ENCODE measurements around the gene PEPD.

- TF ChIP-seq, protein P1, sequence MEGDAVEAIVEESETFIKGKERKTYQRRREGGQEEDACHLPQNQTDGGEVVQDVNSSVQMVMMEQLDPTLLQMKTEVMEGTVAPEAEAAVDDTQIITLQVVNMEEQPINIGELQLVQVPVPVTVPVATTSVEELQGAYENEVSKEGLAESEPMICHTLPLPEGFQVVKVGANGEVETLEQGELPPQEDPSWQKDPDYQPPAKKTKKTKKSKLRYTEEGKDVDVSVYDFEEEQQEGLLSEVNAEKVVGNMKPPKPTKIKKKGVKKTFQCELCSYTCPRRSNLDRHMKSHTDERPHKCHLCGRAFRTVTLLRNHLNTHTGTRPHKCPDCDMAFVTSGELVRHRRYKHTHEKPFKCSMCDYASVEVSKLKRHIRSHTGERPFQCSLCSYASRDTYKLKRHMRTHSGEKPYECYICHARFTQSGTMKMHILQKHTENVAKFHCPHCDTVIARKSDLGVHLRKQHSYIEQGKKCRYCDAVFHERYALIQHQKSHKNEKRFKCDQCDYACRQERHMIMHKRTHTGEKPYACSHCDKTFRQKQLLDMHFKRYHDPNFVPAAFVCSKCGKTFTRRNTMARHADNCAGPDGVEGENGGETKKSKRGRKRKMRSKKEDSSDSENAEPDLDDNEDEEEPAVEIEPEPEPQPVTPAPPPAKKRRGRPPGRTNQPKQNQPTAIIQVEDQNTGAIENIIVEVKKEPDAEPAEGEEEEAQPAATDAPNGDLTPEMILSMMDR (IDR thresholded peaks at IDR 0.05; ENCODE audit: low read length) = no peak
- no peak for TF ChIP-seq EZH2 (IDR thresholded peaks at IDR 0.05; ENCODE audit: borderline replicate concordance, low read length)
Observed at GRCh38 chr19:33488826-33489225, 32.8 kb downstream of the PEPD start.

Data from OCI-LY1 (cell line).